ENCODE measurements around the gene CDC73.

GRCh38 chr1:193260056-193260745 is 138.4 kb downstream of the CDC73 start:
- TF ChIP-seq POLR2AphosphoS5 (IDR thresholded peaks at IDR 0.05; ENCODE audit: low read depth, low read length) (no peak), POLR2A (IDR thresholded peaks at IDR 0.05; ENCODE audit: low read depth, low read length) (no peak), TAF1 (IDR thresholded peaks at IDR 0.05; ENCODE audit: low read depth, low read length) (no peak)
